ENCODE measurements around the gene RIN2. TPM values are rescaled to one million over a fixed set of nuclear protein-coding genes. Genes with fewer than 3 reads are reported as not detected.

The RIN2 gene
- total RNA-seq, 1 experiment from 2014 or later, result 1.0 TPM

GRCh38 chr20:19761326-19761725, 3.3 kb downstream of the RIN2 start:
- Histone ChIP-seq H3K27me3 (ENCODE audit: insufficient read depth, low read length) (peaks cover 5% of the 10 kb centered on the region; the same call in 1 of the 2 replicates), H2BK120ac (ENCODE audit: low read depth, low read length, poor library complexity, severe bottlenecking) (no peak overlapping the region), H4K8ac (replicated peaks; ENCODE audit: insufficient read length, low read depth, low read length) (no peak overlapping the region), H3K23me2 (ENCODE audit: insufficient read length, low read depth, low read length, poor library complexity, severe bottlenecking) (peaks cover 15% of the 10 kb centered on the region), H4K20me1 (ENCODE audit: control insufficient read depth, insufficient read depth, insufficient read length) (no peaks in the 10 kb centered on the region), H3T11ph (ENCODE audit: low read length) (no peak overlapping the region), H3K4me1 (ENCODE audit: insufficient read depth, low read length) (0 out of 2 replicates have a peak, but pooled peaks cover 2% of the 10 kb centered on the region), H3K9ac (ENCODE audit: extremely low read depth, insufficient read length, low read length) (no peak overlapping the region), H3K9me3 (ENCODE audit: control insufficient read depth, low read depth, low read length) (no peaks in the 10 kb centered on the region), H3K79me1 (ENCODE audit: insufficient read depth, low read depth, low read length, poor library complexity, severe bottlenecking) (no peaks in the 10 kb centered on the region), H3K79me2 (ENCODE audit: insufficient read depth, low read length) (no peaks in the 10 kb centered on the region), H3K4ac (ENCODE audit: low read depth, low read length) (no peak overlapping the region), H3K23ac (ENCODE audit: insufficient read length, low read depth, low read length) (no peak overlapping the region), H2AFZ (ENCODE audit: low read length) (no peak overlapping the region), H4K91ac (ENCODE audit: insufficient read length, low read depth, low read length) (no peak overlapping the region), H3K4me2 (ENCODE audit: insufficient read depth, insufficient read length, low read length) (no peak overlapping the region), H2BK20ac (ENCODE audit: low read depth, low read length, poor library complexity, severe bottlenecking) (no peak overlapping the region), H4K5ac (ENCODE audit: insufficient read length, low read depth, low read length) (no peak overlapping the region), H2BK15ac (ENCODE audit: low read depth, low read length) (no peak overlapping the region), H2BK5ac (ENCODE audit: insufficient read length, low read length) (no peak overlapping the region), H3K27ac (ENCODE audit: insufficient read length, low read depth, low read length) (no peak overlapping the region), H2AK5ac (ENCODE audit: insufficient read length, low read length) (no peak overlapping the region), H3K18ac (ENCODE audit: insufficient read length, low read depth, low read length) (no peak overlapping the region), H2BK12ac (ENCODE audit: insufficient read length, low read depth, low read length) (no peak overlapping the region), H3K56ac (ENCODE audit: insufficient read length, low read depth, low read length) (no peak overlapping the region), H3K14ac (ENCODE audit: insufficient read depth, low read length) (no peak overlapping the region)
- Mint-ChIP-seq H3K4me3 (no peak overlapping the region), H3K9me3 (no peaks in the 10 kb centered on the region; a peak in 2 of 5 replicates), H3K27me3 (ENCODE audit: low read depth) (peaks cover 42% of the 10 kb centered on the region), H3K36me3 (ENCODE audit: insufficient read depth in 1 of 3, low read depth in 3 of 3) (peaks cover 0 to 2% (median 0%) of the 10 kb centered on the region in 3 experiments; a peak in 2 of 7 replicates), H3K4me1 (peaks cover 11 to 14% of the 10 kb centered on the region in 2 experiments), H3K27ac (no peak overlapping the region)
- TF ChIP-seq, protein P1, sequence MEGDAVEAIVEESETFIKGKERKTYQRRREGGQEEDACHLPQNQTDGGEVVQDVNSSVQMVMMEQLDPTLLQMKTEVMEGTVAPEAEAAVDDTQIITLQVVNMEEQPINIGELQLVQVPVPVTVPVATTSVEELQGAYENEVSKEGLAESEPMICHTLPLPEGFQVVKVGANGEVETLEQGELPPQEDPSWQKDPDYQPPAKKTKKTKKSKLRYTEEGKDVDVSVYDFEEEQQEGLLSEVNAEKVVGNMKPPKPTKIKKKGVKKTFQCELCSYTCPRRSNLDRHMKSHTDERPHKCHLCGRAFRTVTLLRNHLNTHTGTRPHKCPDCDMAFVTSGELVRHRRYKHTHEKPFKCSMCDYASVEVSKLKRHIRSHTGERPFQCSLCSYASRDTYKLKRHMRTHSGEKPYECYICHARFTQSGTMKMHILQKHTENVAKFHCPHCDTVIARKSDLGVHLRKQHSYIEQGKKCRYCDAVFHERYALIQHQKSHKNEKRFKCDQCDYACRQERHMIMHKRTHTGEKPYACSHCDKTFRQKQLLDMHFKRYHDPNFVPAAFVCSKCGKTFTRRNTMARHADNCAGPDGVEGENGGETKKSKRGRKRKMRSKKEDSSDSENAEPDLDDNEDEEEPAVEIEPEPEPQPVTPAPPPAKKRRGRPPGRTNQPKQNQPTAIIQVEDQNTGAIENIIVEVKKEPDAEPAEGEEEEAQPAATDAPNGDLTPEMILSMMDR (conservative IDR thresholded peaks at IDR 0.05), result no peak
- no peak for DNase-seq

All from H9 (cell line).